Suprapubic skin (tissue), 4 donors: Measurements from ENCODE around the gene CRB1. TPM values are rescaled to one million over a fixed set of nuclear protein-coding genes. Genes with fewer than 3 reads are reported as not detected.

Source experiments
- DNase-seq, 2 donors: peaks; one replicate each; pipeline ENCODE4 v3.0.0-alpha.2; 2019; ENCODE audit warnings: low spot score in 2 of 2
- H3K27ac ChIP-seq: fragments of 200-600 bp; sonication (generic); one replicate; pipeline ENCODE4 v1.5.1; 2019
- H3K27me3 ChIP-seq: fragments of 200-600 bp; sonication (generic); one replicate; pipeline ENCODE4 v1.5.1; 2019
- H3K36me3 ChIP-seq: fragments of 200-600 bp; sonication (generic); one replicate; pipeline ENCODE4 v1.5.1; 2019
- H3K4me1 ChIP-seq: fragments of 200-600 bp; sonication (generic); one replicate; pipeline ENCODE4 v1.5.1; 2019
- H3K4me3 ChIP-seq: fragments of 200-600 bp; sonication (generic); one replicate; pipeline ENCODE4 v1.5.1; 2019; ENCODE audit warnings: mild to moderate bottlenecking
- H3K9me3 ChIP-seq: fragments of 200-600 bp; sonication (generic); one replicate; pipeline ENCODE4 v1.5.1; 2019
- CTCF ChIP-seq, 2 donors: fragments of 200-600 bp in 1 of 2; fragments of 450-650 bp in 1 of 2; sonication (generic) in 1 of 2; IDR thresholded peaks; one replicate each; pipeline ENCODE4 v1.5.1; 2016 to 2019; ENCODE audit warnings: antibody characterized with exemption in 2 of 2, mild to moderate bottlenecking in 1 of 2, moderate library complexity in 1 of 2
- EP300 ChIP-seq: sonication (generic); formaldehyde crosslinking; IDR thresholded peaks from one replicate; pipeline ENCODE4 v1.6.1; 2017; ENCODE audit warnings: antibody characterized with exemption
- POLR2A ChIP-seq, 2 donors: fragments of 450-650 bp; IDR thresholded peaks; one replicate each; pipeline ENCODE4 v1.6.1; 2017; ENCODE audit warnings: antibody characterized with exemption in 2 of 2, mild to moderate bottlenecking in 2 of 2, moderate library complexity in 2 of 2
- POLR2AphosphoS5 ChIP-seq, 3 donors: sonication (generic); formaldehyde crosslinking; IDR thresholded peaks; one replicate each; pipeline ENCODE4 v1.6.1; 2017; ENCODE audit warnings: antibody characterized with exemption in 3 of 3
- WGBS: methylation state at CpG from one replicate; pipeline ENCODE4 v1.1.5; 2018; 5-methylcytosine and 5-hydroxymethylcytosine counted together
- total RNA-seq, 4 donors: library from RNA; depleted of rRNA; stranded (reverse); fragments of >200 nt; gene quantifications; one replicate each; pipeline ENCODE4 v1.1.0, GENCODE V29; 2016

Gene CRB1
- total RNA-seq, 4 donors from 2014 or later = 0.16 TPM; not detected in 3

- Histone ChIP-seq H3K4me1 (no peaks in the 10 kb centered on the region), H3K9me3 (no peaks in the 10 kb centered on the region), H3K36me3 (no peaks in the 10 kb centered on the region), H3K27ac (no peak overlapping the region), H3K4me3 (no peak overlapping the region), H3K27me3 (no peaks in the 10 kb centered on the region)
- 30% methylated on average over 2 of the region's 2 CpGs for WGBS
- no peak for DNase-seq
- TF ChIP-seq CTCF (IDR thresholded peaks at IDR 0.05) (peak in 1 of 2 donors; percentile 21), EP300 (no peak)
Observed at GRCh38 chr1:197327776-197328364, 59.8 kb downstream of the CRB1 start.

GRCh38 chr1:197330213-197330612 is 62.2 kb downstream of the CRB1 start:
- H3K36me3 ChIP-seq = no peaks in the 10 kb centered on the region
- no peak for DNase-seq
- H3K27me3 ChIP-seq = no peaks in the 10 kb centered on the region
- no peak overlapping the region for H3K27ac ChIP-seq
- WGBS = 77% methylated on average over 4 of the region's 4 CpGs
- TF ChIP-seq CTCF (IDR thresholded peaks at IDR 0.05) (no peak), POLR2AphosphoS5 (IDR thresholded peaks at IDR 0.05) (no peak), POLR2A (IDR thresholded peaks at IDR 0.05) (no peak)
- no peaks in the 10 kb centered on the region for H3K9me3 ChIP-seq
- no peak overlapping the region for H3K4me3 ChIP-seq
- H3K4me1 ChIP-seq = no peaks in the 10 kb centered on the region

- Histone ChIP-seq H3K4me1 (no peaks in the 10 kb centered on the region), H3K27ac (no peak overlapping the region), H3K36me3 (no peaks in the 10 kb centered on the region), H3K9me3 (no peaks in the 10 kb centered on the region), H3K4me3 (no peak overlapping the region), H3K27me3 (no peaks in the 10 kb centered on the region)
- 93% methylated on average over 5 of the region's 5 CpGs for WGBS
- no peak for DNase-seq
- TF ChIP-seq POLR2A (IDR thresholded peaks at IDR 0.05) (no peak), POLR2AphosphoS5 (IDR thresholded peaks at IDR 0.05) (no peak), EP300 (no peak), CTCF (IDR thresholded peaks at IDR 0.05) (no peak)
Observed at GRCh38 chr1:197331565-197331964, 63.5 kb downstream of the CRB1 start.

- Histone ChIP-seq H3K4me1 (no peaks in the 10 kb centered on the region), H3K27me3 (no peaks in the 10 kb centered on the region), H3K9me3 (no peaks in the 10 kb centered on the region), H3K36me3 (no peaks in the 10 kb centered on the region), H3K27ac (no peak overlapping the region), H3K4me3 (no peak overlapping the region)
- WGBS = 91% methylated on average over 1 of the region's 1 CpG
- no peak for DNase-seq
- TF ChIP-seq POLR2AphosphoS5 (IDR thresholded peaks at IDR 0.05) (no peak), POLR2A (IDR thresholded peaks at IDR 0.05) (no peak), EP300 (no peak), CTCF (IDR thresholded peaks at IDR 0.05) (no peak)
Observed at GRCh38 chr1:197333041-197333440, 65.0 kb downstream of the CRB1 start.

GRCh38 chr1:197336571-197336970 is 68.5 kb downstream of the CRB1 start:
- TF ChIP-seq EP300 (no peak), POLR2A (IDR thresholded peaks at IDR 0.05) (no peak), CTCF (IDR thresholded peaks at IDR 0.05) (no peak), POLR2AphosphoS5 (IDR thresholded peaks at IDR 0.05) (no peak)
- Histone ChIP-seq H3K27ac (no peak overlapping the region), H3K9me3 (no peaks in the 10 kb centered on the region), H3K27me3 (no peaks in the 10 kb centered on the region), H3K36me3 (no peaks in the 10 kb centered on the region), H3K4me3 (no peak overlapping the region), H3K4me1 (no peaks in the 10 kb centered on the region)
- 98% methylated on average over 2 of the region's 2 CpGs for WGBS
- no peak for DNase-seq
